ENCODE measurements around the gene ATP6V0D1.

The ATP6V0D1 gene

GRCh38 chr16:67399749-67400704 is 80.9 kb downstream of the ATP6V0D1 start:
- DNase-seq: no peak

- DNase-seq: no peak
Observed at GRCh38 chr16:67399218-67399733, 81.7 kb downstream of the ATP6V0D1 start.

GRCh38 chr16:67398546-67399217 is 82.3 kb downstream of the ATP6V0D1 start:
- no peak for DNase-seq

GRCh38 chr16:67397812-67398545 is 83.0 kb downstream of the ATP6V0D1 start:
- no peak for DNase-seq

- DNase-seq: no peak
Observed at GRCh38 chr16:67397036-67397801, 83.7 kb downstream of the ATP6V0D1 start.

- DNase-seq: peak; percentile 84
Observed at GRCh38 chr16:67396159-67397035, 84.6 kb downstream of the ATP6V0D1 start.

- peak; percentile 68 for DNase-seq
Observed at GRCh38 chr16:67395458-67396158, 85.3 kb downstream of the ATP6V0D1 start.

GRCh38 chr16:67395105-67395457 is 85.9 kb downstream of the ATP6V0D1 start:
- DNase-seq: no peak

- no peak for DNase-seq
Observed at GRCh38 chr16:67394155-67395104, 86.5 kb downstream of the ATP6V0D1 start.

GRCh38 chr16:67393788-67394154 is 87.2 kb downstream of the ATP6V0D1 start:
- no peak for DNase-seq

GRCh38 chr16:67393111-67393787 is 87.7 kb downstream of the ATP6V0D1 start, which contains the start of gene TPPP3:
TSS of gene TPPP3 (minus strand) at chr16:67393498. CDS start at chr16:67391111, 2,387 bp downstream.
- no peak for DNase-seq

GRCh38 chr16:67392301-67393059 is 88.5 kb downstream of the ATP6V0D1 start:
- DNase-seq: no peak

GRCh38 chr16:67391424-67392300 is 89.3 kb downstream of the ATP6V0D1 start:
- no peak for DNase-seq

GRCh38 chr16:67390816-67391423 is 90.0 kb downstream of the ATP6V0D1 start:
- DNase-seq: no peak

- DNase-seq: no peak
Observed at GRCh38 chr16:67389911-67390815, 90.8 kb downstream of the ATP6V0D1 start.

Measured in NCI-H1105 (cell line).